ENCODE results near the gene TFDP1. TPM values are rescaled to one million over a fixed set of nuclear protein-coding genes. Genes with fewer than 3 reads are reported as not detected.

TFDP1 gene
- total and polyA plus RNA-seq, 8 donors: 27.3 to 207 (median 56.3) TPM

DNA sequence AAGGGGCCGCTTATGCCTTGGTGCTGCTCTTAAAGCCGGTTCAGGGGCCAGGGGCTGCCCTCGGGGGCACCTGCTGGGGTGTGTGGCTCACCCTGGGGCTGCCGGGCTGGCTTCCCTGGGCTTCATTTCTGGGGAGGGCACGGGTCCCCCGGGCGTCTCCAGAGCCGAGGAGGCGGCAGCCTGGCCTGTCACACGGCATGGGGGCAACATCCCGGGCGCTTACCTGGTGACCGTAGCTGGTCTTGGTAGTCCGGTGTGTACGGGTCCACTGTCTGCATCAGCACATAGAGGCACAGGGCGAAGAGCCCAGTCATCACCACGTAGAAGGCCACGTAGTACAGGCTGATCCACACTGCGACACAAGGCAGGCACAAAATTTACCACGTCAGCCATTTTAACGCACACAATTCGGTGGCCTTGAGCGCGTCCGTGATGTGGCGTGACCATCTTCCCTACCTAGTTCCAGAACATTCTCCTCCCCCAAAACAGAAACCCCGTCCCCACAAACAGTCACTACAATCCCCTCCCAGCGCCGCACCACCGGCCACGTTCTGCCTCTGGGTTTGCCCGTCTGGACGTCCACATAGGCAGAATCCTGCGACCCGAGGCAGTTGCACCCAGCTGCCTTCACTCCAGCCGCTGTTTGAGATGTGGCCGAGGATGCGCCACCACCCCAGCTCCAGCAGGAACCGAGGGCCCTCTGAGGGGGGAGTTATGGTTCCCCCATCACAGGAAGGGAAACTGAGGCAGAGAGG is 70.2 kb downstream of the TFDP1 start:
- Histone ChIP-seq H3K36me3 (no peaks in the 10 kb centered on the region), H3K4me1 (peaks cover 13 to 25% (median 13%) of the 10 kb centered on the region in 4 donors), H3K27me3 (peaks cover 0 to 5% (median 0%) of the 10 kb centered on the region in 3 donors), H3K9me3 (no peaks in the 10 kb centered on the region), H3K4me3 (peak overlapping the region in 3 of 4 donors; percentile 2 to 30 (median 12)), H3K27ac (peak overlapping the region in 2 of 5 donors; percentile 11 to 29)
- intact Hi-C loops (cut with DNase I; ENCODE audit: low total_unique reads): no loop called here
- peak in 1 of 2 donors; percentile 22 for DNase-seq
- 83 to 90% (median 88%) methylated on average over 33 to 39 of the region's 39 CpGs for WGBS, 5 donors
- TF ChIP-seq, protein P1, sequence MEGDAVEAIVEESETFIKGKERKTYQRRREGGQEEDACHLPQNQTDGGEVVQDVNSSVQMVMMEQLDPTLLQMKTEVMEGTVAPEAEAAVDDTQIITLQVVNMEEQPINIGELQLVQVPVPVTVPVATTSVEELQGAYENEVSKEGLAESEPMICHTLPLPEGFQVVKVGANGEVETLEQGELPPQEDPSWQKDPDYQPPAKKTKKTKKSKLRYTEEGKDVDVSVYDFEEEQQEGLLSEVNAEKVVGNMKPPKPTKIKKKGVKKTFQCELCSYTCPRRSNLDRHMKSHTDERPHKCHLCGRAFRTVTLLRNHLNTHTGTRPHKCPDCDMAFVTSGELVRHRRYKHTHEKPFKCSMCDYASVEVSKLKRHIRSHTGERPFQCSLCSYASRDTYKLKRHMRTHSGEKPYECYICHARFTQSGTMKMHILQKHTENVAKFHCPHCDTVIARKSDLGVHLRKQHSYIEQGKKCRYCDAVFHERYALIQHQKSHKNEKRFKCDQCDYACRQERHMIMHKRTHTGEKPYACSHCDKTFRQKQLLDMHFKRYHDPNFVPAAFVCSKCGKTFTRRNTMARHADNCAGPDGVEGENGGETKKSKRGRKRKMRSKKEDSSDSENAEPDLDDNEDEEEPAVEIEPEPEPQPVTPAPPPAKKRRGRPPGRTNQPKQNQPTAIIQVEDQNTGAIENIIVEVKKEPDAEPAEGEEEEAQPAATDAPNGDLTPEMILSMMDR (IDR thresholded peaks at IDR 0.05): no peak
- TF ChIP-seq POLR2A (IDR thresholded peaks at IDR 0.05): no peak
- TF ChIP-seq EP300 (IDR thresholded peaks at IDR 0.05): no peak
- no peak for TF ChIP-seq POLR2AphosphoS5 (IDR thresholded peaks at IDR 0.05)

DNA sequence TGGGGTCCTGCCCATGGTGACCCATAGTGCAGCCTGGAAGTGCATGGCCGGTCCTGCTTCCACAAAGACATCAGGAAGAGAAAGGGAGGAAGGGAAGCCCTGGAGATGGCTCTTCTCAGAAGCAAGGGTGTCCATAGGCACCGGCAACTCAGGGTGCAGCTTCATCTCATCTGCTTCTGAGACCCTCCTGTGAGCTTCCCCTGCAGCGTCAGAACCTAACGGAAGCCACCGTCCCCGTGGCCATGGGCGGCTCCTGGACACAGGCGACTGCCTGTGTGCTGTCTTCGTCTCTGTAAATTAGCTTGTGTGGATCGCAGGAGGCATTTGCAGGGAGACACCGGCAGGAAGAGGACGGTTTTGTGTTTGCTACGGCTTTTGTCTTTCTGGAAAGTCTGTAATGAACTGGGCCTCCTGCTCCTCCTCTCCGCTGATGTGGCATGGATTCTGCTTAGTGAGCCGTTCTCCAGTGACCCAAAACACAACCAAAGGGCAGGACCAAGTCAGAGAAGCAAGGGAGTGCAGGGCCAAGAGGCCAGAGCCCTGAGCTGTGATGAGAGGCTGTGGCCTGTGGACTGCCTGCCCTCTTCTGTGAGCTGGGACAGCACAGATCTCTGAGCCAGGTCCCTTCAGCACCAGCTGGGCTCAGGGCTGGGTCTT is 70.9 kb downstream of the TFDP1 start:
- Histone ChIP-seq H3K27ac (peak overlapping the region in 3 of 5 donors; percentile 11 to 54 (median 29)), H3K9me3 (no peaks in the 10 kb centered on the region), H3K4me3 (peak overlapping the region in 3 of 4 donors; percentile 2 to 30 (median 12)), H3K4me1 (peaks cover 13 to 25% (median 13%) of the 10 kb centered on the region in 4 donors), H3K27me3 (peaks cover 0 to 5% (median 0%) of the 10 kb centered on the region in 3 donors), H3K36me3 (no peaks in the 10 kb centered on the region)
- WGBS, 5 donors: 81 to 89% (median 84%) methylated on average over 15 of the region's 15 CpGs
- intact Hi-C loops (cut with DNase I; ENCODE audit: low total_unique reads): no loop called here
- TF ChIP-seq, protein P1 (IDR thresholded peaks at IDR 0.05): no peak
- TF ChIP-seq EP300 (IDR thresholded peaks at IDR 0.05) (no peak), POLR2AphosphoS5 (IDR thresholded peaks at IDR 0.05) (no peak), POLR2A (IDR thresholded peaks at IDR 0.05) (no peak)
- peak in 1 of 2 donors; percentile 10 for DNase-seq

DNA sequence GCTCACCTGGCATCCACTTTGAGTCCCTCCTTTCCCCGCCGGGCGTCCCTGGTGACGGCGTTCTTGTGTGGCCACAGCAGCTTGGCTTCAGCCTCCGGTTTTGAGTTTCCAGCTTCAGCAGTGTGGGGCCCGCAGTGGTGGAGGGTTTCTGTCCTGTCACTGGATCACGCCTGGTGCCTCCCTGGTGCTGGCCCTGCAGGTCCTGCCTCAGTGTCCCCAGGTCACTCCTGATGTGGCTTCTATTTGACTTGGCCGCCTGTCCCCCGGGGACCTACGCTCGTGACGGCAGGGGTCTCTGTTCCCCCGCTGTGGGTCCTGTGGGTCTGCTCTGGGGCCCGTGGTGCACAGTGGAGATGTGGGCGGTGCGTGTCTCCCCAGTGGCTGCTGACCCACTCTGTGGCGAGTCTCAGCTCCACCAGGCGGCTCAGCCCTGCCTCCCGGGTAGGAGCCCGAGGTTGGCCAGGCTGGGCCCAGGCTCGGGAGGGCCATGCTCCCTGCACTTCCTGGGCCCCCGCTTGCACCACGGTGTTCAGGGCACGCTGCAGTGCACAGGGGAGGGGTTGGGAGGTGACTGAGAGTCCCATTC is 71.5 kb downstream of the TFDP1 start:
- H3K27ac ChIP-seq: peak overlapping the region in 3 of 5 donors; percentile 54 to 62 (median 55)
- intact Hi-C loops (cut with DNase I; ENCODE audit: low total_unique reads): no loop called here
- TF ChIP-seq, protein P1 (IDR thresholded peaks at IDR 0.05): no peak
- peaks cover 13 to 25% (median 13%) of the 10 kb centered on the region in 4 donors for H3K4me1 ChIP-seq
- peaks cover 0 to 6% (median 0%) of the 10 kb centered on the region in 4 donors for H3K9me3 ChIP-seq
- H3K27me3 ChIP-seq: peaks cover 0 to 5% (median 0%) of the 10 kb centered on the region in 3 donors
- H3K36me3 ChIP-seq: no peaks in the 10 kb centered on the region
- 87 to 94% (median 89%) methylated on average over 13 to 25 of the region's 25 CpGs for WGBS, 5 donors
- peak overlapping the region in 3 of 4 donors; percentile 2 to 30 (median 12) for H3K4me3 ChIP-seq
- DNase-seq: peak in 1 of 2 donors; percentile 26
